IPS DF 6.9 (cell line): ENCODE results near the gene HEATR5A.
"Not testable (repeated sequence)": the region's sequence is repeated elsewhere in the genome, so short reads cannot be mapped to it uniquely, and the experiment has no call there.

Source experiments
- DNase-seq: peaks from one replicate; pipeline ENCODE4 v3.0.0-alpha.2; 2013; ENCODE audit warnings: low read depth, low spot score
- H3K27ac ChIP-seq: one replicate; pipeline ENCODE4 v1.5.1; 2013; ENCODE audit warnings: low read length, control low read depth
- H3K27me3 ChIP-seq: 2 replicates; pipeline ENCODE4 v1.6.1; 2013; ENCODE audit warnings: mild to moderate bottlenecking, low read length; ENCODE audit not compliant: control insufficient read depth, insufficient read depth
- H3K36me3 ChIP-seq: 2 replicates; pipeline ENCODE4 v1.6.1; 2013; ENCODE audit warnings: low read length; ENCODE audit not compliant: control insufficient read depth, insufficient read depth
- H3K4me1 ChIP-seq: 2 replicates; pipeline ENCODE4 v1.6.1; 2013; ENCODE audit warnings: low read length; ENCODE audit not compliant: control insufficient read depth, insufficient read depth
- H3K4me3 ChIP-seq: 2 replicates; pipeline ENCODE4 v1.5.1; 2013; ENCODE audit warnings: mild to moderate bottlenecking, low read length
- H3K9me3 ChIP-seq: 2 replicates; pipeline ENCODE4 v1.6.1; 2013; ENCODE audit warnings: low read length, inconsistent platforms; ENCODE audit not compliant: control insufficient read depth, insufficient read depth
- WGBS: extraction: QIAGEN DNeasy Blood & Tissue Kit; methylation state at CpG from one replicate; pipeline ENCODE4 v1.1.7; 2013; ENCODE audit warnings: mixed read lengths, missing lambda C conversion rate; ENCODE audit not compliant: insufficient read length, insufficient coverage; 5-methylcytosine and 5-hydroxymethylcytosine counted together

Gene HEATR5A

GRCh38 chr14:31269634-31270195, 150.6 kb downstream of the HEATR5A start:
- DNase-seq: no peak
- no peaks in the 10 kb centered on the region for H3K27me3 ChIP-seq
- H3K27ac ChIP-seq: no peak overlapping the region
- no CpG with 5 or more reads among the region's 3 CpGs for WGBS
- H3K4me1 ChIP-seq: 0 out of 2 replicates have a peak, but pooled peaks cover 1% of the 10 kb centered on the region
- 0 out of 2 replicates have a peak, but pooled peaks cover 3% of the 10 kb centered on the region for H3K36me3 ChIP-seq
- H3K4me3 ChIP-seq: no peak overlapping the region
- peaks cover 2% of the 10 kb centered on the region; the same call in 1 of the 2 replicates for H3K9me3 ChIP-seq

GRCh38 chr14:31268216-31268615, 152.1 kb downstream of the HEATR5A start:
- H3K4me1 ChIP-seq: 0 out of 2 replicates have a peak, but pooled peaks cover 1% of the 10 kb centered on the region
- WGBS: no CpG with 5 or more reads among the region's 3 CpGs
- 0 out of 2 replicates have a peak, but pooled peaks cover 3% of the 10 kb centered on the region for H3K36me3 ChIP-seq

GRCh38 chr14:31266437-31267331, 153.7 kb downstream of the HEATR5A start:
- no peak for DNase-seq
- no peak overlapping the region for H3K4me3 ChIP-seq
- H3K4me1 ChIP-seq: 0 out of 2 replicates have a peak, but pooled peaks cover 1% of the 10 kb centered on the region
- peaks cover 2% of the 10 kb centered on the region; the same call in 1 of the 2 replicates for H3K9me3 ChIP-seq
- 0 out of 2 replicates have a peak, but pooled peaks cover 3% of the 10 kb centered on the region for H3K36me3 ChIP-seq
- H3K27ac ChIP-seq: no peak overlapping the region
- no CpG with 5 or more reads among the region's 13 CpGs for WGBS
- H3K27me3 ChIP-seq: no peaks in the 10 kb centered on the region

More at GRCh38 chr14:31268216-31268615, 152.1 kb downstream of the HEATR5A start:
- DNase-seq: no peak
- peaks cover 2% of the 10 kb centered on the region; the same call in 1 of the 2 replicates for H3K9me3 ChIP-seq
- no peaks in the 10 kb centered on the region for H3K27me3 ChIP-seq
- no peak overlapping the region for H3K4me3 ChIP-seq
- no peak overlapping the region for H3K27ac ChIP-seq

- Histone ChIP-seq H3K27ac (no peak overlapping the region), H3K9me3 (peaks cover 2% of the 10 kb centered on the region; the same call in 1 of the 2 replicates), H3K4me3 (no peak overlapping the region), H3K4me1 (0 out of 2 replicates have a peak, but pooled peaks cover 1% of the 10 kb centered on the region), H3K27me3 (no peaks in the 10 kb centered on the region), H3K36me3 (0 out of 2 replicates have a peak, but pooled peaks cover 3% of the 10 kb centered on the region)
- DNase-seq: no peak
- no CpG with 5 or more reads among the region's 8 CpGs for WGBS
These were observed 154.5 kb downstream of the HEATR5A start for GRCh38 chr14:31265701-31266398.

- no peaks in the 10 kb centered on the region for H3K9me3 ChIP-seq
- 0 out of 2 replicates have a peak, but pooled peaks cover 1% of the 10 kb centered on the region for H3K4me1 ChIP-seq
- no peak overlapping the region for H3K4me3 ChIP-seq
- no peak for DNase-seq
- H3K27ac ChIP-seq: no peak overlapping the region
- WGBS: no CpG with 5 or more reads among the region's 2 CpGs
- H3K27me3 ChIP-seq: no peaks in the 10 kb centered on the region
- no peaks in the 10 kb centered on the region for H3K36me3 ChIP-seq
These were observed 156.7 kb downstream of the HEATR5A start for GRCh38 chr14:31263485-31264133.

- H3K27me3 ChIP-seq: no peaks in the 10 kb centered on the region
- no peak overlapping the region for H3K4me3 ChIP-seq
- no peaks in the 10 kb centered on the region for H3K36me3 ChIP-seq
- no peak overlapping the region for H3K27ac ChIP-seq
- no peak for DNase-seq
- WGBS: no CpG with 5 or more reads among the region's 6 CpGs
- H3K4me1 ChIP-seq: 0 out of 2 replicates have a peak, but pooled peaks cover 1% of the 10 kb centered on the region
- H3K9me3 ChIP-seq: no peaks in the 10 kb centered on the region
These were observed 158.3 kb downstream of the HEATR5A start for GRCh38 chr14:31261859-31262731.

GRCh38 chr14:31261523-31261858, 158.9 kb downstream of the HEATR5A start:
- Histone ChIP-seq H3K27me3 (no peaks in the 10 kb centered on the region), H3K27ac (no peak overlapping the region), H3K4me1 (0 out of 2 replicates have a peak, but pooled peaks cover 1% of the 10 kb centered on the region), H3K9me3 (no peaks in the 10 kb centered on the region), H3K36me3 (no peaks in the 10 kb centered on the region), H3K4me3 (no peak overlapping the region)
- DNase-seq: no peak
- no CpG with 5 or more reads among the region's 3 CpGs for WGBS

- WGBS: no CpG with 5 or more reads among the region's 4 CpGs
- not testable (repeated sequence) for H3K27ac ChIP-seq, H3K27me3 ChIP-seq, H3K4me3 ChIP-seq, H3K36me3 ChIP-seq, H3K4me1 ChIP-seq, H3K9me3 ChIP-seq, DNase-seq
These were observed 161.3 kb downstream of the HEATR5A start for GRCh38 chr14:31259040-31259435.

GRCh38 chr14:31258427-31259039, 161.8 kb downstream of the HEATR5A start:
- no CpG with 5 or more reads among the region's 3 CpGs for WGBS
- H3K27me3 ChIP-seq: no peaks in the 10 kb centered on the region
- no peaks in the 10 kb centered on the region for H3K4me1 ChIP-seq
- no peaks in the 10 kb centered on the region for H3K36me3 ChIP-seq
- no peak overlapping the region for H3K27ac ChIP-seq
- no peak for DNase-seq
- no peaks in the 10 kb centered on the region for H3K9me3 ChIP-seq
- H3K4me3 ChIP-seq: no peak overlapping the region
